Measurements from ENCODE around the gene ETV4.

The ETV4 gene

DNA sequence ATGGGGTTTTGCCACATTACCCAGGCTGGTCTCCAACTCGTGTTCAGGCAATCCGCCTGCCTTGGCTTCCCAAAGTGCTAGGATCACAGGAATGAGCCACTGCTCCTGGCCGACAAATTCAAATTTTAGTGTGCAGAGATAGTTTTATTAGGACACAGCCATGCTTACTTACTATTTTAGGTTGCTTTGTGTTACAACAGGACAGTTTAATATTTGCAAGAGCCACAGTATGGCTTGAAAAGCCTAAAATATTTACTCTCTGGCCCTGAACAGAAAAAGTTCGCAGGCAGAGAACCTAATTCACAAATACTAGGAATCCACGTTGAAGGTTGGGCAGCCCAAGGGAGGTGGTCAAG, 12.6 kb upstream of the ETV4 start:
- Histone ChIP-seq H3K4me1 (ENCODE audit: control insufficient read depth in 1 of 2, insufficient read depth in 2 of 2, low read length in 2 of 2) (peaks cover 19 to 21% of the 10 kb centered on the region in 2 donors), H3K9ac (ENCODE audit: low read depth in 1 of 2, low read length in 2 of 2) (no peak overlapping the region), H3K36me3 (ENCODE audit: control insufficient read depth in 1 of 2, insufficient read depth in 2 of 2, low read length in 2 of 2) (no peaks in the 10 kb centered on the region), H3K27ac (ENCODE audit: low read depth, low read length) (no peak overlapping the region), H3K9me3 (ENCODE audit: control insufficient read depth in 1 of 2, low read length in 2 of 2) (no peaks in the 10 kb centered on the region), H3K4me3 (ENCODE audit: low read depth in 1 of 2, low read length in 2 of 2) (no peak overlapping the region), H3K27me3 (ENCODE audit: control insufficient read depth in 1 of 2, insufficient read depth in 2 of 2, low read length in 2 of 2) (peaks cover 4 to 5% of the 10 kb centered on the region in 2 donors)

DNA sequence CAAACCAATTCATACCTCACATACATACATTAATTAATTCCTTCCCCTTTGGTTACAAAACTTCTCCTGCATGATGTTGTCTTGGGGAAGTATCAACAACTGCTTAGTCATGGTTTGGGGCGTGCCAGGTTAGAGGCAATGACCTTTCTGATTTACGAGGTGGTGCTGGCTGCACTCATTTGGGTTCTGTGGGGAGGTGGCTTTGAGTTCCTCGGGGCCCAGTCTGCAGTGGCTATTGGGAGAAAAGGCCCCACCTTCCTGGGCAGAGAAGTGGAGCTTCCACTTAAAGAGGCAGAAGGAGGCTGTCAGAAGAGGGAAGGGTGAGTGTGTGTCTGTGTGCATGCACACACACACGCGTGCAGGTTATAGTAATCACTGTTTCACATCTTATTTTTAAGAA, 10.2 kb upstream of the ETV4 start:
- no peaks in the 10 kb centered on the region for H3K36me3 ChIP-seq (ENCODE audit: control insufficient read depth in 1 of 2, insufficient read depth in 2 of 2, low read length in 2 of 2)
- H3K27me3 ChIP-seq (ENCODE audit: control insufficient read depth in 1 of 2, insufficient read depth in 2 of 2, low read length in 2 of 2), result no peaks in the 10 kb centered on the region
- H3K4me3 ChIP-seq (ENCODE audit: low read depth in 1 of 2, low read length in 2 of 2), result no peak overlapping the region
- peaks cover 22 to 23% of the 10 kb centered on the region in 2 donors for H3K4me1 ChIP-seq (ENCODE audit: control insufficient read depth in 1 of 2, insufficient read depth in 2 of 2, low read length in 2 of 2)
- H3K27ac ChIP-seq (ENCODE audit: low read depth, low read length), result no peak overlapping the region
- no peaks in the 10 kb centered on the region for H3K9me3 ChIP-seq (ENCODE audit: control insufficient read depth in 1 of 2, low read length in 2 of 2)
- H3K9ac ChIP-seq (ENCODE audit: low read depth in 1 of 2, low read length in 2 of 2), result no peak overlapping the region

GRCh38 chr17:43554857-43555256, 8.7 kb upstream of the ETV4 start:
- peaks cover 22 to 23% of the 10 kb centered on the region in 2 donors for H3K4me1 ChIP-seq (ENCODE audit: control insufficient read depth in 1 of 2, insufficient read depth in 2 of 2, low read length in 2 of 2)
- no peaks in the 10 kb centered on the region for H3K36me3 ChIP-seq (ENCODE audit: control insufficient read depth in 1 of 2, insufficient read depth in 2 of 2, low read length in 2 of 2)
- H3K27me3 ChIP-seq (ENCODE audit: control insufficient read depth in 1 of 2, insufficient read depth in 2 of 2, low read length in 2 of 2), result no peaks in the 10 kb centered on the region
- no peaks in the 10 kb centered on the region for H3K9me3 ChIP-seq (ENCODE audit: control insufficient read depth in 1 of 2, low read length in 2 of 2)
- no peak overlapping the region for H3K4me3 ChIP-seq (ENCODE audit: low read depth in 1 of 2, low read length in 2 of 2)
- no peak overlapping the region for H3K9ac ChIP-seq (ENCODE audit: low read depth in 1 of 2, low read length in 2 of 2)
- H3K27ac ChIP-seq (ENCODE audit: low read depth, low read length), result no peak overlapping the region

- Histone ChIP-seq H3K36me3 (ENCODE audit: control insufficient read depth in 1 of 2, insufficient read depth in 2 of 2, low read length in 2 of 2) (no peaks in the 10 kb centered on the region), H3K9ac (ENCODE audit: low read depth in 1 of 2, low read length in 2 of 2) (no peak overlapping the region), H3K4me1 (ENCODE audit: control insufficient read depth in 1 of 2, insufficient read depth in 2 of 2, low read length in 2 of 2) (peaks cover 22 to 23% of the 10 kb centered on the region in 2 donors), H3K27ac (ENCODE audit: low read depth, low read length) (no peak overlapping the region), H3K9me3 (ENCODE audit: control insufficient read depth in 1 of 2, low read length in 2 of 2) (no peaks in the 10 kb centered on the region), H3K4me3 (ENCODE audit: low read depth in 1 of 2, low read length in 2 of 2) (no peak overlapping the region), H3K27me3 (ENCODE audit: control insufficient read depth in 1 of 2, insufficient read depth in 2 of 2, low read length in 2 of 2) (no peaks in the 10 kb centered on the region)
Measured at GRCh38 chr17:43553573-43553972, 7.4 kb upstream of the ETV4 start.

DNA sequence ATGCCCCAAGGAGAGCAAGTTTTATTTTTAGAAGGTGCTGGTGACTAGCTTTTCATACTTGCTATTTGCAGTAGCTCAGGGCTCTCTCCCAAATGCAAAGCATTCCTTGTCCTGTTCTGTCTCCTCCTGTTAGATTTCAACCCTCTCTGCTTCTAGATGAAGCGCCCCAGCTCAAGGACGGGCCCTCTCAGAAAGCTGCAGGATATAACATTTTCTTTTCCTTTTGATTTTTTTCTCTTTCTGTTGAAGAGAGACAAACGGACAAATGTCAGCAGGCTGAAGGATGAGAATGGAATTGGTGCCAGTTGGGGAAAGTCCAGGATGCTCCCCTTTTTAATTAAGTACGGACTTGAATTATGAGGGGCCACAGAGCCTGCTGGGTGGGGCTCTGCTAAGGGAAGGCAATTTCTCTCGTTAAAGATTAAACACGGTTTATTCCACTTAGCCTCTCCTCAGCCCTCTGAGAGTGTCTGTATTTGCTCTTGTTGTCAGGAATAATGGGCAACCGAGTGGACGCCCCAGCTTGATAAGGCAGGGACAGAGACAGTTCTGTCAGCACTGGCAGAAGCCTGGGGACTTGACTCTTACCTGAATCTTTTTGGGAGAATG, 6.2 kb upstream of the ETV4 start:
- no peaks in the 10 kb centered on the region for H3K9me3 ChIP-seq (ENCODE audit: control insufficient read depth in 1 of 2, low read length in 2 of 2)
- H3K27me3 ChIP-seq (ENCODE audit: control insufficient read depth in 1 of 2, insufficient read depth in 2 of 2, low read length in 2 of 2), result peaks cover 0 to 6% of the 10 kb centered on the region in 2 donors
- no peak overlapping the region for H3K9ac ChIP-seq (ENCODE audit: low read depth in 1 of 2, low read length in 2 of 2)
- no peak overlapping the region for H3K4me3 ChIP-seq (ENCODE audit: low read depth in 1 of 2, low read length in 2 of 2)
- H3K4me1 ChIP-seq (ENCODE audit: control insufficient read depth in 1 of 2, insufficient read depth in 2 of 2, low read length in 2 of 2), result peaks cover 22 to 23% of the 10 kb centered on the region in 2 donors
- no peak overlapping the region for H3K27ac ChIP-seq (ENCODE audit: low read depth, low read length)
- no peaks in the 10 kb centered on the region for H3K36me3 ChIP-seq (ENCODE audit: control insufficient read depth in 1 of 2, insufficient read depth in 2 of 2, low read length in 2 of 2)

DNA sequence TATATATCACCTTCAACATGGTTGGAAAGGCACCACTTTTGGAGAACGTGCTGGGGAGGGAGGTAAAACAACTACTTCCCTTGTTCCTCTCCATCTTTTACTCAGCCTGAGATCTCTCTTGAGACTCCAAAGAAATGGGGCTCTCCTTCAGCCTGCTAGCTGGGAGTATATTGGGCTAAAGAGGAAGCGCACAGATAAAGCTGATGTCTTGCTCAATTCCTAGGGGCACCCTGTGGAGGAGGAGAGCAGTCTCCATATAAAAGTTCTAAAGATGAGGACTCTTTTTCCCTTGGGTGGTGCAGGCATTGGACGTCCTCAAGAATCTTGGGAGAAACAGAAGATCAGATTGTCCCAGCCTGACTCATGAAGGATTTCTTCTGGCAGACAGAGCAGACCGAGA, 4.6 kb upstream of the ETV4 start:
- Histone ChIP-seq H3K36me3 (ENCODE audit: control insufficient read depth in 1 of 2, insufficient read depth in 2 of 2, low read length in 2 of 2) (no peaks in the 10 kb centered on the region), H3K4me1 (ENCODE audit: control insufficient read depth in 1 of 2, insufficient read depth in 2 of 2, low read length in 2 of 2) (peaks cover 21 to 25% of the 10 kb centered on the region in 2 donors), H3K27me3 (ENCODE audit: control insufficient read depth in 1 of 2, insufficient read depth in 2 of 2, low read length in 2 of 2) (peaks cover 4 to 6% of the 10 kb centered on the region in 2 donors), H3K27ac (ENCODE audit: low read depth, low read length) (no peak overlapping the region), H3K4me3 (ENCODE audit: low read depth in 1 of 2, low read length in 2 of 2) (no peak overlapping the region), H3K9me3 (ENCODE audit: control insufficient read depth in 1 of 2, low read length in 2 of 2) (no peaks in the 10 kb centered on the region), H3K9ac (ENCODE audit: low read depth in 1 of 2, low read length in 2 of 2) (no peak overlapping the region)

GRCh38 chr17:43549496-43549895, 3.4 kb upstream of the ETV4 start:
- H3K4me3 ChIP-seq (ENCODE audit: low read depth in 1 of 2, low read length in 2 of 2), result no peak overlapping the region
- no peaks in the 10 kb centered on the region for H3K9me3 ChIP-seq (ENCODE audit: control insufficient read depth in 1 of 2, low read length in 2 of 2)
- H3K4me1 ChIP-seq (ENCODE audit: control insufficient read depth in 1 of 2, insufficient read depth in 2 of 2, low read length in 2 of 2), result peaks cover 16 to 29% of the 10 kb centered on the region in 2 donors
- H3K9ac ChIP-seq (ENCODE audit: low read depth in 1 of 2, low read length in 2 of 2), result no peak overlapping the region
- no peaks in the 10 kb centered on the region for H3K36me3 ChIP-seq (ENCODE audit: control insufficient read depth in 1 of 2, insufficient read depth in 2 of 2, low read length in 2 of 2)
- no peak overlapping the region for H3K27ac ChIP-seq (ENCODE audit: low read depth, low read length)
- peaks cover 4 to 6% of the 10 kb centered on the region in 2 donors for H3K27me3 ChIP-seq (ENCODE audit: control insufficient read depth in 1 of 2, insufficient read depth in 2 of 2, low read length in 2 of 2)

GRCh38 chr17:43548689-43549379, 2.7 kb upstream of the ETV4 start:
- Histone ChIP-seq H3K27me3 (ENCODE audit: control insufficient read depth in 1 of 2, insufficient read depth in 2 of 2, low read length in 2 of 2) (peaks cover 6 to 7% of the 10 kb centered on the region in 2 donors), H3K4me1 (ENCODE audit: control insufficient read depth in 1 of 2, insufficient read depth in 2 of 2, low read length in 2 of 2) (peaks cover 12 to 34% of the 10 kb centered on the region in 2 donors), H3K4me3 (ENCODE audit: low read depth in 1 of 2, low read length in 2 of 2) (no peak overlapping the region), H3K9me3 (ENCODE audit: control insufficient read depth in 1 of 2, low read length in 2 of 2) (no peaks in the 10 kb centered on the region), H3K27ac (ENCODE audit: low read depth, low read length) (no peak overlapping the region), H3K36me3 (ENCODE audit: control insufficient read depth in 1 of 2, insufficient read depth in 2 of 2, low read length in 2 of 2) (no peaks in the 10 kb centered on the region), H3K9ac (ENCODE audit: low read depth in 1 of 2, low read length in 2 of 2) (no peak overlapping the region)

- Histone ChIP-seq H3K27ac (ENCODE audit: low read depth, low read length) (no peak overlapping the region), H3K27me3 (ENCODE audit: control insufficient read depth in 1 of 2, insufficient read depth in 2 of 2, low read length in 2 of 2) (peaks cover 8 to 10% of the 10 kb centered on the region in 2 donors), H3K36me3 (ENCODE audit: control insufficient read depth in 1 of 2, insufficient read depth in 2 of 2, low read length in 2 of 2) (no peaks in the 10 kb centered on the region), H3K9me3 (ENCODE audit: control insufficient read depth in 1 of 2, low read length in 2 of 2) (no peaks in the 10 kb centered on the region), H3K9ac (ENCODE audit: low read depth in 1 of 2, low read length in 2 of 2) (no peak overlapping the region), H3K4me3 (ENCODE audit: low read depth in 1 of 2, low read length in 2 of 2) (no peak overlapping the region), H3K4me1 (ENCODE audit: control insufficient read depth in 1 of 2, insufficient read depth in 2 of 2, low read length in 2 of 2) (peaks cover 6 to 24% of the 10 kb centered on the region in 2 donors)
Measured at GRCh38 chr17:43547659-43548256, 1.6 kb upstream of the ETV4 start.

DNA sequence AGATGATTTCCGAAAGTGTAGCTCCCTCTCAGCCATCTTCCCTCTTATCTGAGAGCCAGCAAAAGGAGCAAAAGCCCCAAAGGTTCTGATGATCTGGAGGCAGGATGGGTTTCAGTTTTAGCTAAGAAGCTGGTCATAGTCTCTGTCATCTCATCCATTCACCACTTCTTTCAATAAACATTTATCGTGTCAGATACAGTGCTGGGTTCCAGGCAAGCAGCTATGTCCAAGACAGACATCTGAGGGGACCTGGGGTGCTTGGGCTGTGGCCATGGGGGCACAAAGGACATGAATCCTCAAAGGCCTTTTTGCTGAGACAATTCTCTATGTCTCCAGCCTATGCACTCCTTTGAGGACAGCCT, 1.0 kb upstream of the ETV4 start:
- no peak overlapping the region for H3K4me3 ChIP-seq (ENCODE audit: low read depth in 1 of 2, low read length in 2 of 2)
- H3K27me3 ChIP-seq (ENCODE audit: control insufficient read depth in 1 of 2, insufficient read depth in 2 of 2, low read length in 2 of 2), result peaks cover 8 to 10% of the 10 kb centered on the region in 2 donors
- no peak overlapping the region for H3K27ac ChIP-seq (ENCODE audit: low read depth, low read length)
- peaks cover 6 to 24% of the 10 kb centered on the region in 2 donors for H3K4me1 ChIP-seq (ENCODE audit: control insufficient read depth in 1 of 2, insufficient read depth in 2 of 2, low read length in 2 of 2)
- H3K36me3 ChIP-seq (ENCODE audit: control insufficient read depth in 1 of 2, insufficient read depth in 2 of 2, low read length in 2 of 2), result no peaks in the 10 kb centered on the region
- H3K9ac ChIP-seq (ENCODE audit: low read depth in 1 of 2, low read length in 2 of 2), result no peak overlapping the region
- H3K9me3 ChIP-seq (ENCODE audit: control insufficient read depth in 1 of 2, low read length in 2 of 2), result no peaks in the 10 kb centered on the region

All from duodenal mucosa (tissue), 2 donors.